Activated CD4-positive, alpha-beta memory T cell treated with anti-CD3 and anti-CD28 coated beads for 36 hours (primary cell): Measurements from ENCODE around the gene SYNGR2. TPM values are rescaled to one million over a fixed set of nuclear protein-coding genes. Genes with fewer than 3 reads are reported as not detected.
A peak's percentile ranks its signal among the peaks of the same experiment; 100 is the strongest.

Source experiments
- CTCF ChIA-PET: fragments of 350-600 bp; sonication (Branson Sonifier 250); formaldehyde crosslinking; loops from one replicate; lab custom pipeline; 2021; ENCODE audit warnings: antibody characterized with exemption, inconsistent platforms; lab: Charles Lee
- POLR2A ChIA-PET: fragments of 350-600 bp; sonication (Branson Sonifier 250); formaldehyde crosslinking; loops from one replicate; lab custom pipeline; 2021; ENCODE audit warnings: antibody characterized with exemption; lab: Charles Lee
- DNase-seq: peaks from one replicate; pipeline ENCODE4 v3.0.0-alpha.2; 2020
- H3K27ac Mint-ChIP-seq: one replicate; pipeline ENCODE4 v1.8.0; 2021; ENCODE audit warnings: mixed read lengths
- H3K27me3 Mint-ChIP-seq: one replicate; pipeline ENCODE4 v1.8.0; 2021; ENCODE audit warnings: mixed read lengths
- H3K36me3 Mint-ChIP-seq: one replicate; pipeline ENCODE4 v1.8.0; 2021; ENCODE audit warnings: mixed read lengths
- H3K4me1 Mint-ChIP-seq: one replicate; pipeline ENCODE4 v1.8.0; 2021; ENCODE audit warnings: low read depth, mixed read lengths
- H3K4me3 Mint-ChIP-seq: one replicate; pipeline ENCODE4 v1.8.0; 2021; ENCODE audit warnings: mild to moderate bottlenecking, mixed read lengths
- H3K9me3 Mint-ChIP-seq: one replicate; pipeline ENCODE4 v1.8.0; 2021; ENCODE audit warnings: mixed read lengths
- intact Hi-C: fragments of 100-400 bp; cut with micrococcal nuclease; formaldehyde crosslinking; loops from one replicate; pipeline ENCODE4 v1.15.1; 2023
- total RNA-seq, 2 experiments: library from RNA; stranded (reverse); gene quantifications; one replicate each; pipeline ENCODE4 v1.2.3, GENCODE V29; 2021

Gene SYNGR2
- total RNA-seq, 2 experiments from 2014 or later = 79.2 to 87.7 TPM

- Mint-ChIP-seq H3K9me3 (no peaks in the 10 kb centered on the region), H3K4me1 (peaks cover 26% of the 10 kb centered on the region), H3K27me3 (no peaks in the 10 kb centered on the region), H3K36me3 (peaks cover 18% of the 10 kb centered on the region), H3K4me3 (no peak overlapping the region), H3K27ac (no peak overlapping the region)
- POLR2A ChIA-PET = interaction anchor here (0.6 kb wide), 1 partner anchor 65 kb away, joined by 3 read pairs; no protein-coding TSS in a partner anchor
- DNase-seq = no peak
- intact Hi-C loops = no loop called here
- CTCF ChIA-PET = interaction anchor here (1.1 to 1.4 kb wide), 2 partner anchors 10 to 106 kb away, joined by 3 read pairs; no protein-coding TSS in a partner anchor
Observed at GRCh38 chr17:78144736-78145641, 23.4 kb upstream of the SYNGR2 start.

- intact Hi-C loops = no loop called here
- Mint-ChIP-seq H3K36me3 (peaks cover 11% of the 10 kb centered on the region), H3K9me3 (no peaks in the 10 kb centered on the region), H3K27ac (peak overlapping the region; percentile 34), H3K4me3 (no peak overlapping the region), H3K4me1 (peaks cover 16% of the 10 kb centered on the region), H3K27me3 (no peaks in the 10 kb centered on the region)
- no peak for DNase-seq
- POLR2A ChIA-PET = no interaction called here
- CTCF ChIA-PET = interaction anchor here (0.6 kb wide), 1 partner anchor 472 kb away, joined by 3 read pairs; no protein-coding TSS in a partner anchor
Observed at GRCh38 chr17:78146471-78146869, 21.9 kb upstream of the SYNGR2 start.

GRCh38 chr17:78146881-78147280, 21.5 kb upstream of the SYNGR2 start:
- ChIA-PET POLR2A (no interaction called here), CTCF (interaction anchor here (0.6 kb wide), 1 partner anchor 472 kb away, joined by 3 read pairs; no protein-coding TSS in a partner anchor)
- DNase-seq = no peak

GRCh38 chr17:78147315-78147998, 20.9 kb upstream of the SYNGR2 start:
- intact Hi-C loops = no loop called here
- POLR2A ChIA-PET = no interaction called here
- Mint-ChIP-seq H3K27me3 (no peaks in the 10 kb centered on the region), H3K27ac (peak overlapping the region; percentile 38), H3K9me3 (no peaks in the 10 kb centered on the region), H3K4me3 (no peak overlapping the region), H3K36me3 (peaks cover 2% of the 10 kb centered on the region), H3K4me1 (peaks cover 8% of the 10 kb centered on the region)
- CTCF ChIA-PET = interaction anchor here (2.1 kb wide), 1 partner anchor 29 kb away, joined by 7 read pairs; no protein-coding TSS in a partner anchor
- peak; percentile 18 for DNase-seq

More at GRCh38 chr17:78146881-78147280, 21.5 kb upstream of the SYNGR2 start:
- Mint-ChIP-seq H3K9me3 (no peaks in the 10 kb centered on the region), H3K36me3 (peaks cover 7% of the 10 kb centered on the region), H3K4me3 (no peak overlapping the region), H3K27ac (no peak overlapping the region), H3K4me1 (peaks cover 14% of the 10 kb centered on the region), H3K27me3 (no peaks in the 10 kb centered on the region)
- intact Hi-C loops = no loop called here

DNA sequence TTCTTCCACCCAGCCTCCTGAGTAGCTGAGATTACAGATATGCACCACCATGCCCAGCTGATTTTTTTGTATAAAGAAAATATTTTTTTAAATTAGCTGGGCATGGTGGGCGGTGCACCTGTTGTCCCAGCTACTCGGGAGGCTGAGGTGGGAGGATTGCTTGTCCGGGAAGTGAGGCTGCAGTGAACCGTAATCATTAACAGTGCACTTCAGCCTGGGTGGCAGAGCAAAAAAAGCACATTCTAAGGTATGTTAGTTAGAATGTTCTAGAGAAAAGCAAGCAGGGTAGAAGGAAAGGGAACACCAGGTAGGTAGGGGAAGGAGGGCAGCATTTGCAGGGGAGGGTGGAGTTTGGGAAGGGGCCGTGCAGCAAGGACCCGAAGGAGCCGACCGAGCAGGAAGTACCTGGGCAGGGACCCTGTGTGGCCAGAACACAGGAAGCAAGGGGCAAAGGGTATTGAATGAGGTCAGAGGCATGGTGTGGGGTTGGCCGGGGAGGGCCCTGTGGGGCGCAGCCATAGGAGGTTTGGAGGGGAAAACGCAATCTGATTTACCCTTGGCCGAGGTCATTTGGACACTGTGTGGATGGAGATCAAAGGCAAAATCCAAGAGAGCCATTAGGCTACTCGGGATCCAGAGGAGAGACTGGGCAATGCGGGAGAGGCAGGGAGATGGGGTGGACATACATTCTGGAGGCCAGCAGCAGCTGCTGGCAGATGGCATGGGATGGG, 19.9 kb upstream of the SYNGR2 start:
- peaks cover 6% of the 10 kb centered on the region for H3K4me1 Mint-ChIP-seq
- H3K4me3 Mint-ChIP-seq = no peak overlapping the region
- no peak for DNase-seq
- no peaks in the 10 kb centered on the region for H3K9me3 Mint-ChIP-seq
- ChIA-PET CTCF (interaction anchor here (1.4 to 2.1 kb wide), 2 partner anchors 28 to 63 kb away, joined by 3 to 7 read pairs; no protein-coding TSS in a partner anchor), POLR2A (no interaction called here)
- intact Hi-C loops = no loop called here
- H3K27ac Mint-ChIP-seq = no peak overlapping the region
- no peaks in the 10 kb centered on the region for H3K36me3 Mint-ChIP-seq
- no peaks in the 10 kb centered on the region for H3K27me3 Mint-ChIP-seq

- Mint-ChIP-seq H3K4me1 (peaks cover 6% of the 10 kb centered on the region), H3K27me3 (no peaks in the 10 kb centered on the region), H3K9me3 (no peaks in the 10 kb centered on the region), H3K27ac (no peak overlapping the region), H3K36me3 (no peaks in the 10 kb centered on the region), H3K4me3 (no peak overlapping the region)
- no peak for DNase-seq
- intact Hi-C loops = no loop called here
- ChIA-PET POLR2A (no interaction called here), CTCF (interaction anchor here (2.9 kb wide), 1 partner anchor 25 kb away, joined by 7 read pairs; no protein-coding TSS in a partner anchor)
Observed at GRCh38 chr17:78151514-78152008, 16.8 kb upstream of the SYNGR2 start.

DNA sequence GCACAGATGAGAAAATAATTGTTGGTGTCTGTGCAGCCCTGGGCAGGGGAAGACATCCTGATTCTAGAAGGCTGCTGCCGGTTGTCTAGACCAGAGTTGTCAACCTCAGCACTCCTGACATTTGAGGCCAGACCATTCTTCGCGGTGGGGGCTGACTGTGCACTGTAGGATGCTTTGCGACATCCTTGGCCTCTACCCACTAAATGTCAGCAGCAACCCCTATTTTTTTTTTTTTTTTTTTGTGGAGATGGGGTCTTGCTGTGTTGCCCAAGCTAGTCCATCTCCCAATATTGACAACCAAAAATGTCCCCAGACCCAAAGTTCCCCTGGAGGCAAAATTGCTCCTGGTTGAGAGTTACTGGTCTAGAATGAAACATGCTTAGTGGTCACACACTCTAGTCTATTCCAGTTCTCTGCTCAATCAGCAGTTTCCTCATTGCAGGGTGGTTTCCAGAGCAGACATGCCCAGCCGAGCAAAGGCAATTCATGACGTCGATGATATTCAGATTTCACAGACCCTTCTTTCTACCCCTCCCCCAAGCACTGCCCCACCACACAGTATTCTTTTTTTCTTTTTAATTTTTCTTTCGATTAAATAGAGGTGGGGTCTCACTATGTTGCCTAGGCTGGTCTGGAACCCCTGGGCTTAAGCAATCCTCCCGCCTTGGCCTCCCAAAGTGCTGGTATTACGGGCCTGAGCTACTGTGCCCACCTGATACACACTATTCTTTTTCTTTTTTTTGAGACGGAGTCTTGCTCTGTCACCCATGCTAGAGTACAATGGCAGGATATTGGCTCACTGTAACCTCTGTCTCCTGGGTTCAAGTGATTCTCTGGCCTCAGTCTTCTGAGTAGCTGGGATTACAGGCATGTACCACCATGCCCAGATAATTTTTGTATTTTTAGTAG, 13.2 kb upstream of the SYNGR2 start:
- CTCF ChIA-PET = no interaction called here
- no peak overlapping the region for H3K27ac Mint-ChIP-seq

DNA sequence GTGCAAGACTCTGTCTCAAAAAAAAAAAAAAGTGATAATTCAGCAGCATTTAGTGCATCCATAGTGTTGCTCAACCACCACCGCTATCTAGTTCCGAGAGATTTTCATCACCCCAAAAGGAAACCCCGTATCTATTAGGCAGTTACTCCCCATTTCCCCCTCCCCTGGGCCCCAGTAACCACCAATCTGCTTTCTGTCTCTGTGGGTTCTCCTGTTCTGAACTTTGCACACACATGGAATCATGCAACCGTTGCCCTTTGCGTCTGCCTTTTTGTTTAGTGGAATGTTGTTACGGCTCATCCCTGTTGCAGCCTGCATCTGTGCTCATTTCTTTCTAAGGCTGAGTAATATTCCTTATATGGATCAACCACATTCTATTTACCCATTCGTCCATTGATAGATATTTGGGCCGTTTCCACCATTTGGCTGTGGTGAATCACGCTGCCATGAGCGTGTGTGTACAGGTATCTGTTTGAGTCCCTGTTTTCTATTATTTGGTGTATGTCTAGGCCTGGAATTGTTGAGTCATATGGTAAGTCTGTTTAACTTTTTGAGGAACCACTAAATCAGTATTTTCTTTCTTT, 8.7 kb upstream of the SYNGR2 start:
- Mint-ChIP-seq H3K4me1 (peaks cover 9% of the 10 kb centered on the region), H3K36me3 (no peaks in the 10 kb centered on the region), H3K9me3 (no peaks in the 10 kb centered on the region), H3K4me3 (no peak overlapping the region), H3K27ac (peak overlapping the region; percentile 59), H3K27me3 (no peaks in the 10 kb centered on the region)
- POLR2A ChIA-PET = no interaction called here
- intact Hi-C loops = no loop called here
- DNase-seq = peak; percentile 54
- CTCF ChIA-PET = no interaction called here

More for the DNA sequence above, 13.2 kb upstream of the SYNGR2 start:
- no peaks in the 10 kb centered on the region for H3K9me3 Mint-ChIP-seq
- H3K36me3 Mint-ChIP-seq = no peaks in the 10 kb centered on the region
- H3K4me1 Mint-ChIP-seq = peaks cover 8% of the 10 kb centered on the region
- POLR2A ChIA-PET = interaction anchor here (1.1 kb wide), 1 partner anchor 15 kb away, joined by 5 read pairs; no protein-coding TSS in a partner anchor
- H3K4me3 Mint-ChIP-seq = no peak overlapping the region
- intact Hi-C loops = no loop called here
- DNase-seq = no peak
- H3K27me3 Mint-ChIP-seq = no peaks in the 10 kb centered on the region

DNA sequence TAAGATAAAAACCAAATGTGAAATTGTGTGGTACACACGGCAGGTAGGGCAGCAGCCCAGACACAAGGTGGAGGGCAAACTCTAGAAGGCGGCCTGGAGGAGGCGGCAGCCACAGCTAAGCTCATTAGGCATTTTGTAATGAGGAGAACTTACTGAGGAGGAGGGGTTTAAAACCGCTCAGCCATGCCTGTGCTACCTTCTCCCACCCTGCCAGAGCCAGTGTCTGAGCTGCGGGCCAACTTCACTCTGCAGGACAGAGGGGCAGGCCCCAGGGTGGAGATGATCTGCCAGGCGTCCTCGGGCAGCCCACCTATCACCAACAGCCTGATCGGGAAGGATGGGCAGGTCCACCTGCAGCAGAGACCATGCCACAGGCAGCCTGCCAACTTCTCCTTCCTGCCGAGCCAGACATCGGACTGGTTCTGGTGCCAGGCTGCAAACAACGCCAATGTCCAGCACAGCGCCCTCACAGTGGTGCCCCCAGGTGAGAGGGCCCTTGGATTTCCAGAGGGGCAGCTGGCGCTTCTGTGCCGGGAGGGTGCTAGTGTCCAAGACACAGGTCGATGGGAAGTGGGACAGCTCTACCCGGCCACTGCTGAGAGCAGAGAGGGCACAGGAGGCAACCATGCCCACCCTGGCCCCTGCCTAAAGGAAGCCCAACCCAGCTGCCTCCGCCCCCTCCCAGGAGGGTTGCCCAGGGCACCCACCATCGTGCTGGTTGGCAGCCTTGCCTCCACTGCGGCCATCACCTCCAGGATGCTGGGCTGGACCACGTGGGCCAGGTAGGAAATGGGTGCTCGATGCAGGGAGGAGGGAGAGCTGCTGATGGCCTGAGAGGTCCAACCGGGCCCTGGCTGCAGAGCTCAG, 4.3 kb upstream of the SYNGR2 start:
- no peaks in the 10 kb centered on the region for H3K36me3 Mint-ChIP-seq
- POLR2A ChIA-PET = interaction anchor here (0.8 kb wide), 1 partner anchor 34 kb away, joined by 3 read pairs; no protein-coding TSS in a partner anchor
- CTCF ChIA-PET = no interaction called here
- H3K4me1 Mint-ChIP-seq = peaks cover 9% of the 10 kb centered on the region
- H3K27ac Mint-ChIP-seq = no peak overlapping the region
- H3K9me3 Mint-ChIP-seq = no peaks in the 10 kb centered on the region
- H3K27me3 Mint-ChIP-seq = no peaks in the 10 kb centered on the region
- no peak overlapping the region for H3K4me3 Mint-ChIP-seq
- intact Hi-C loops = no loop called here
- DNase-seq = no peak
